ENCODE results near the gene STMP1.

The STMP1 gene

GRCh38 chr7:135719688-135720087 is 57.4 kb downstream of the STMP1 start:
- DNase-seq (ENCODE audit: low read depth in 2 of 2) = no peak

- DNase-seq (ENCODE audit: low read depth in 2 of 2) = no peak
Measured at GRCh38 chr7:135721198-135721820, 59.0 kb downstream of the STMP1 start.

GRCh38 chr7:135723411-135723810 is 61.1 kb downstream of the STMP1 start:
- no peak for DNase-seq (ENCODE audit: low read depth in 2 of 2)
